Retinal pigment epithelial cell (primary cell): Measurements from ENCODE around the gene NPHP4.

Source experiments
- DNase-seq: peaks from one replicate; pipeline ENCODE4 v3.0.0-alpha.2; 2010; ENCODE audit warnings: low read depth
- H3K4me3 ChIP-seq: 2 replicates; pipeline ENCODE4 v1.5.1; 2011; ENCODE audit warnings: mild to moderate bottlenecking, low read length, control low read depth, moderate library complexity
- CTCF ChIP-seq: conservative IDR thresholded peaks from 2 replicates; pipeline ENCODE4 v1.5.1; 2011; ENCODE audit warnings: low read depth, low read length, control low read depth, inconsistent platforms

Gene NPHP4

GRCh38 chr1:6008084-6008415 lies 15.8 kb upstream of the NPHP4 start:
- H3K4me3 ChIP-seq = no peak overlapping the region
- no peak for DNase-seq
- no peak for TF ChIP-seq CTCF

GRCh38 chr1:6007318-6008083 lies 15.3 kb upstream of the NPHP4 start:
- TF ChIP-seq CTCF = no peak
- no peak overlapping the region for H3K4me3 ChIP-seq
- no peak for DNase-seq

- no peak for TF ChIP-seq CTCF
- no peak for DNase-seq
- H3K4me3 ChIP-seq = no peak overlapping the region
Measured at GRCh38 chr1:6006882-6007281, 14.7 kb upstream of the NPHP4 start.

- no peak for TF ChIP-seq CTCF
- no peak overlapping the region for H3K4me3 ChIP-seq
- no peak for DNase-seq
Measured at GRCh38 chr1:6005276-6005917, 13.2 kb upstream of the NPHP4 start.

- no peak for DNase-seq
- no peak for TF ChIP-seq CTCF
- H3K4me3 ChIP-seq = no peak overlapping the region
Measured at GRCh38 chr1:6004412-6005123, 12.3 kb upstream of the NPHP4 start.

- no peak for TF ChIP-seq CTCF
- H3K4me3 ChIP-seq = no peak overlapping the region
- peak; percentile 66 for DNase-seq
Measured at GRCh38 chr1:6003568-6004411, 11.6 kb upstream of the NPHP4 start.
